ENCODE data around the gene GOSR1. TPM values are rescaled to one million over a fixed set of nuclear protein-coding genes. Genes with fewer than 3 reads are reported as not detected.
"Not testable (repeated sequence)": the region's sequence is repeated elsewhere in the genome, so short reads cannot be mapped to it uniquely, and the experiment has no call there.

GOSR1 gene
- total RNA-seq, 2 experiments from 2014 or later = 47.0 to 48.6 TPM

DNA sequence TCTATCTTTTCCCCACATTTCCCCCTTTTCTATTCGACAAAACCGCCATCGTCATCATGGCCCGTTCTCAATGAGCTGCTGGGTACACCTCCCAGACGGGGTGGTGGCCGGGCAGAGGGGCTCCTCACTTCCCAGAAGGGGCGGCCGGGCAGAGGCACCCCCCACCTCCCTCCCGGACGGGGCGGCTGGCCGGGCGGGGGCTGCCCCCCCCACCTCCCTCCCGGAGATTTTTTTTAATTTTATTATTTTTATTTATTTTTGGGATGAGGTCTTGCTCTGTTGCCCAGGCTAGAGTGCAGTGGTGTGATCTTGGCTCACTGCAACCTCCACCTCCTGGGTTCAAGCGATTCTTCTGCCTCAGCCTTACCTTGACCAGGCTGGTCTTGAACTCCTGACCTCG is 59.6 kb downstream of the GOSR1 start:
- CTCF ChIA-PET, POLR2A ChIA-PET: not testable (repeated sequence)

DNA sequence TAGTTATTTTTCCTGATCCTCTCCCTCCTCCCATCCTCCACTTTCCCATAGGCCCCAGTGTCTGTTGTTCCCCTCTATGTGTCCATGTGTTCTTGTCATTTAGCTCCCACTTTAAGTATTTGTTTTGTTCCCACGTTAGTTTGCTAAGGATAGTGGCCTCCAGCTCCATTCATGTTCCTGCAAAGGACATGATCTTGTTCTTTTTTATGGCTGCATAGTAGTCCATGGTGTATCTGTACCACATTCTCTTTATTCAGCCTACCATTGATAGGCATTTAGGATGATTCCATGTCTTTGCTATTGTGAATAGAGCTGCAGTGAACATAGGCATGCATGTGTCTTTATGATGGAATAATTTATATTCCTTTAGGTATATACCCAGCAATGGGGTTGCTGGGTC is 60.5 kb downstream of the GOSR1 start:
- POLR2A ChIA-PET, CTCF ChIA-PET: not testable (repeated sequence)

- ChIA-PET POLR2A (no interaction called here), CTCF (no interaction called here)
Observed at GRCh38 chr17:30541802-30542201, 64.6 kb downstream of the GOSR1 start.

- ChIA-PET POLR2A (no interaction called here), CTCF (no interaction called here)
Observed at GRCh38 chr17:30543456-30543855, 66.2 kb downstream of the GOSR1 start.

- CTCF ChIA-PET = no interaction called here
- POLR2A ChIA-PET = no interaction called here
Observed at GRCh38 chr17:30545024-30545423, 67.8 kb downstream of the GOSR1 start.

- CTCF ChIA-PET = no interaction called here
- POLR2A ChIA-PET = no interaction called here
Observed at GRCh38 chr17:30547778-30548573, 70.8 kb downstream of the GOSR1 start.

DNA sequence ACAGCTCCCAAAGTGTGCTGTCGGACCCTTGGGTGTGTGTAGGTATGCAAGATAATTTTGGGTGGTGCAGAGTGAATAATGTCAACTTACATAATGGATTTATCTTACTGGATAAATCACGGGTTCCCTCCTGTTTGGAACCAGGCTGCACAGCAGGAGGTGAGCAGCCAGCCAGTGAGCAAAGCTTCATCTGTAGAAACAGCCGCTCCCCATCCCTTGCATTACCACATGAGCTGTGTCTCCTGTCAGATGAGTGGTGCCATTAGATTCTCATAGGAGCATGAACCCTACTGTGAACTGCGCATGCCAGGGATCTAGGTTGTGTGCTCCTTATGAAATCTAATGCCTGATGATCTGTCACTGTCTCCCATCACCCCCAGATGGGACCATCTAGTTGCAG is 72.0 kb downstream of the GOSR1 start:
- CTCF ChIA-PET, POLR2A ChIA-PET: not testable (repeated sequence)

GRCh38 chr17:30549864-30550511 is 72.8 kb downstream of the GOSR1 start:
- CTCF ChIA-PET = no interaction called here
- POLR2A ChIA-PET = no interaction called here

DNA sequence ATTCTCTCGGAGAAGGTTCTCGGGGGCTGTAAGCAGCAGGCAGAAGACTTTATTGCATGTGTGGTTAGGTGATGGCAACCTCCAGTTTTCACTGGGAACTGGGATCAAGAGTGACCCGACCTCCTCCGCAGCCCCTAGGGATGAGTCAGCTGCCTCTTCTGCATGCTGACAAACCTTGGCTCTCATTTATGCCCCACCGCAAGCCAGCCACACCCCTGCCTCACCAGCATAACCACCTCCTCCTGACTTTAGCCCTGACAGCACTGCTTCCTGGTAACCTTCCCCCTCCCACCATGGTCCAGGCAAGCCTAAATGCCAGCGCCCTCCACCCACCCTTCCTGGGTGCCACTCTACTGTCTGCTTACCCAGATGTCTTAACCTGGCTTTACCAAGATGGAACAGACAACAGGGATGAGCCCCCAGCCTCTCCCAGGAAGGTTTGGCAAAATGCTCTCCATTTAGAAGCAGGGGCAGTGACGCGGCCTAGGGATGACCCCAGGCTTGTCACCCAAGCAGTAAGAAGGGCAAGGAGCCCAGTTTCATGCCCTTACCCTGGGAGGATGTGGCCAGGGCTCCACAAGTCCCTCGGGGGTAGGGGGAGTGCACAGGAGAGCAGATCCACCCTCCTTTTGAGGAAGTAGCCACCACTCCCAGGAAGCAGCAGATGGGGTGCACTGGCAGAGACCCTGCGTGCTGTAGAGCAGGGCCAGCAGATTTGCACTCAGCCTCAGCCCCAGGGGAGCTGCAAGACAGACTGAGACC is 73.5 kb downstream of the GOSR1 start:
- ChIA-PET POLR2A (no interaction called here), CTCF (no interaction called here)

GRCh38 chr17:30551274-30551995 is 74.2 kb downstream of the GOSR1 start:
- POLR2A ChIA-PET, CTCF ChIA-PET: not testable (repeated sequence)

- CTCF ChIA-PET = no interaction called here
- POLR2A ChIA-PET = no interaction called here
Observed at GRCh38 chr17:30551996-30552339, 74.8 kb downstream of the GOSR1 start.

DNA sequence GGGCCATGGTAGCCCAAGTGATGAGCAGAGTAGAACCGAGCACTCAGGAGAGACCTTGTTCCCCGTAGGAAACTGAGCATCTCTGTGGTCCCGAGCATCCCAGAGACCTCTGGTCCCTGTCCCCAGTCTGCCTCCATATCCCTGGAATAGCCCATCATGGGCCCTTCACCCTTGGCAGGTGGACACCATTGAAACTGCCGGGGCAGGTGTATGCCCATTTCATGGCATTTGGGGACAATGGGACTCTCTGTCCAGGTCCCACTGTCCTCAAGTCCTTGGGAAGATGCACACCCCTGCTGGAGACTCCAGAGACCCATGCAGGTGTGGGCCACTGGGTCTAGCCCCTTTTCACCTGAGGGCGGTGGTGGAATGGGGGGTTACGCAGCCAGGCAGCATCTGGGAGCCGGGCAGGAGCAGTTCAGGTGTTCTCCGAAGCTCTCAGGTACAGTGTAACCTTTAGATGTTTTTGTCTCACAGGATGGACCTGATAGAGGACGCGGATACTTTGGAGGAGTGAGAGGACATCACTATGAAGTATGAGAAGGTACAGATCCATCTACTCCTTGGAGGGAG is 75.9 kb downstream of the GOSR1 start:
- ChIA-PET CTCF (no interaction called here), POLR2A (no interaction called here)

DNA sequence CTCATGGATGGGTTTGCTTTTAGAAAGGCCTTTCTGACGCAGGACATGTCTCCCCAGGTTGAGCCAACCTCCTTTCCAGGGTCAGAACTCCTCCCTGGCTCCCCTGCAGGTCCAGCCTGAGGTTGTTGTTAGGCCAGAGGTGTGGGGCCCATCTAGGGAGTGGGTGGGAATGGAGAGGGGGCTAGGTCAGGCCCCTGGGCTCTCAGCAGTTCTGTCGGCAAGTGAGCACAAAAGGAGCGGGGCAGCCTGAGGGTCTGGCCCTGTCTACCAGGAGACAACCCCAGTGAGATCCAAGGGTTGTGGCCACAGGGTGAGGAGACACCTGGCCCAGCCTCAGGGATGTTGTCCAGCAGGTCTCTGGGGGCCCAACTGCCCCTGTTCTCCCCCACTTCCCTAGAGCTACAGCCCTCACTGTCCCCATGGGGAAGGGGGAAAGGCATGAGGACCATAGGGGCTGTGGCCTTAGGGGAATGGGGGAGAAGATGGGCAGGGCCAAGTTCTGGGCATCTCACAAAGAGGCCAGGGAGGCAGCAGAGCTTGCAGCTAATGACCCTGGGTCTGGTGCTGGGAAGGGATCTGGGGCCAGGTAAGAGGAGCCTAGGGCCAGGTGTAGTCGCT is 76.7 kb downstream of the GOSR1 start:
- CTCF ChIA-PET = interaction anchor here (0.6 kb wide), 1 partner anchor 160 kb away, joined by 5 read pairs; no protein-coding TSS in a partner anchor

GRCh38 chr17:30554839-30555751 is 77.9 kb downstream of the GOSR1 start:
- ChIA-PET CTCF (no interaction called here), POLR2A (no interaction called here)

More for the DNA sequence above, 76.7 kb downstream of the GOSR1 start:
- POLR2A ChIA-PET = interaction anchor here (0.6 kb wide), 1 partner anchor 162 kb away, joined by 13 read pairs; no protein-coding TSS in a partner anchor

GRCh38 chr17:30555942-30556341 is 78.7 kb downstream of the GOSR1 start:
- ChIA-PET CTCF (no interaction called here), POLR2A (no interaction called here)

DNA sequence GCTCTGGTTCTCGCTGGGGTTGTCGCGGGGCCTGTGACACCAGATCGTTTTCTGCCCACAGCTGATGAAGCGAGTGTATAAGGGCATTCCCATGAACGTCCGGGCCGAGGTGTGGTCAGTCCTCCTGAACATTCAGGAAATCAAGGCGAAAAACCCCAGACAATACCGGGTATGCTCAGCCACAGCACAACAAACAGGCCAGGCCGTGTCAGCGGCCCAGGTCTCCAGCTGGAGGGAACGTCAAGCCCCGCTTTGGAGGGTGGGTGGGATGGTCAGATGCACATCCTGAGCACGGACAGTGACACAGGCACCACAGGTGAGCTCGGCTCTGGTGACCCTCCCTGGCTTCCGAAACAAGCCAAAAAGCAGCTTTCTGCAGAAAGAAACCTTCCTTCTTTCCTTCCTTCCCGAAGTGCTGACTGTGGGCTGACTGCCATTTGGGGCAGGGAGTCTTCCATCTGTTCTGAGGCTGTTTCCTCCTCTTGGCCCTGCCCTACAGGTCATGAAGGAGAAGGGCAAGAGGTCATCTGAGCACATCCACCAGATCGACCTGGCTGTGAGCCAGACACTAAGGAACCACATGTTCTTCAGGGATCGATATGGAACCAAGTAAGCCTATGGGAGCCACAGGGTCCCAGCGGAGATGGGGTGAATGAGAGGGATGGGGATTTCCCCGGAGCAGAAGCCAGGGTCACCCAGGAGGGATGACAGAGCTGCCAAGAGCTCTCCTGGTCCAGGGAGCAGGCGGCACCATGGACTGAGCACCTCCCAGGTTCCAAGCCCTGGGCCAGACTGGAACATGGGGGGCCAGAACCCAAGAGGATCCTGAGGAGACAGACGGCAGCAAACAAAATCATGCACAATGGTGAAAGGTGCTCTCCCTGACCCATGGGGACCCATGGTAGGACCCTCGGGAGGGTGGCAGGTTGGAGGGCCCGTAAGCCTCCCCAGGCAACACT is 79.4 kb downstream of the GOSR1 start:
- ChIA-PET POLR2A (no interaction called here), CTCF (no interaction called here)

- ChIA-PET POLR2A (interaction anchor here (0.7 kb wide), 1 partner anchor 179 kb away, joined by 3 read pairs; no protein-coding TSS in a partner anchor), CTCF (no interaction called here)
Observed at GRCh38 chr17:30557916-30558685, 80.9 kb downstream of the GOSR1 start.

All from activated CD8-positive, alpha-beta memory T cell treated with anti-CD3 and anti-CD28 coated beads for 36 hours (primary cell).